Measurements from ENCODE around the gene VPS52. TPM values are rescaled to one million over a fixed set of nuclear protein-coding genes. Genes with fewer than 3 reads are reported as not detected.

Gene VPS52
- total and polyA plus RNA-seq, 9 of the 15 experiments (the other 6 are each of a cell fraction or from before 2014, with no cell fraction given) = 24.4 to 103 (median 40.2) TPM

DNA sequence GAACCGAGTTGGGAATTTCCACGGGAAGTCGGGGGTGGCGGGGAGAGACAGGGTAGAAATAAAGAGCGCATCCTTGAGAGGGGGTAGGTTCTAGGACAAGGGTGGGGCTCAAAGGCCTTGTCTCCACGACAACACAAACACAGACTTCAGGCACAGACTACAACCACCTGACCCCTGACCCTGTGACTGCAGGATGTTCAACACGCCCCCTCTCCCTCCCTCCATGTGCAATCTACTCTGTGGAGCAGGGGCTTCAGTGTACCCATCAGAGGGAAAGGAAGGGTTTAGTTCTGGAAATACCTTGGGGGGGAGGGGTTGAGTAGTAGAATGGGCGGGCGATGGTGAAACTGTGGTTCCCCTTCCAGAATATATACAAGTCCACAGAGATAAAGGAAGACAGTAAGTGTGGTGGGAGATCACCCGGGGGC lies 42.9 kb upstream of the VPS52 start (continued):
- peak; percentile 70 for TF ChIP-seq PRDM10 (IDR thresholded peaks at IDR 0.05; ENCODE audit: partially characterized antibody)
- no peak for TF ChIP-seq ZNF133 (CRISPR knock-in tag; IDR thresholded peaks at IDR 0.05)
- TF ChIP-seq ZNF347 (CRISPR knock-in tag; IDR thresholded peaks at IDR 0.05; ENCODE audit: low read depth) = no peak
- no peak for TF ChIP-seq ZNF274 (IDR thresholded peaks at IDR 0.05; ENCODE audit: borderline replicate concordance, low read depth, low read length)
- no peak for TF ChIP-seq ARID4B (CRISPR knock-in tag; IDR thresholded peaks at IDR 0.05)
- TF ChIP-seq BCOR (IDR thresholded peaks at IDR 0.05) = no peak
- TF ChIP-seq TCF7L2 (IDR thresholded peaks at IDR 0.05; ENCODE audit: low read depth, low read length) = no peak
- no peak for TF ChIP-seq RBM14 (IDR thresholded peaks at IDR 0.05; ENCODE audit: borderline replicate concordance, insufficient read depth, low read depth, low read length)
- no peak; the same call in 1 of the 2 replicates for TF ChIP-seq ATF7 (IDR thresholded peaks at IDR 0.05)
- TF ChIP-seq SUPT5H (IDR thresholded peaks at IDR 0.05) = no peak
- no peak for TF ChIP-seq ZBTB5 (IDR thresholded peaks at IDR 0.05)
- TF ChIP-seq ZNF140 (CRISPR knock-in tag; IDR thresholded peaks at IDR 0.05) = no peak
- TF ChIP-seq, protein P1, sequence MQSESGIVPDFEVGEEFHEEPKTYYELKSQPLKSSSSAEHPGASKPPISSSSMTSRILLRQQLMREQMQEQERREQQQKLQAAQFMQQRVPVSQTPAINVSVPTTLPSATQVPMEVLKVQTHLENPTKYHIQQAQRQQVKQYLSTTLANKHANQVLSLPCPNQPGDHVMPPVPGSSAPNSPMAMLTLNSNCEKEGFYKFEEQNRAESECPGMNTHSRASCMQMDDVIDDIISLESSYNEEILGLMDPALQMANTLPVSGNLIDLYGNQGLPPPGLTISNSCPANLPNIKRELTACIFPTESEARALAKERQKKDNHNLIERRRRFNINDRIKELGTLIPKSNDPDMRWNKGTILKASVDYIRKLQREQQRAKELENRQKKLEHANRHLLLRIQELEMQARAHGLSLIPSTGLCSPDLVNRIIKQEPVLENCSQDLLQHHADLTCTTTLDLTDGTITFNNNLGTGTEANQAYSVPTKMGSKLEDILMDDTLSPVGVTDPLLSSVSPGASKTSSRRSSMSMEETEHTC (IDR thresholded peaks at IDR 0.05) = no peak; the same call in 1 of the 2 replicates
- no peak; a peak in 2 of 4 replicates for TF ChIP-seq SIN3A (IDR thresholded peaks at IDR 0.05; ENCODE audit: borderline replicate concordance in 2 of 2, control insufficient read depth in 1 of 2, low read depth in 2 of 2, low read length in 2 of 2)
- no peak for TF ChIP-seq ZEB2 (IDR thresholded peaks at IDR 0.05)
- no peak for TF ChIP-seq ERF (CRISPR knock-in tag; IDR thresholded peaks at IDR 0.05)
- TF ChIP-seq BRF1 (IDR thresholded peaks at IDR 0.05; ENCODE audit: borderline replicate concordance, extremely low read depth, insufficient read length) = no peak
- TF ChIP-seq PHF20 (IDR thresholded peaks at IDR 0.05; ENCODE audit: partially characterized antibody) = no peak
